Measurements from ENCODE around the gene MMP24.
"Not testable (repeated sequence)": the region's sequence is repeated elsewhere in the genome, so short reads cannot be mapped to it uniquely, and the experiment has no call there.

Gene MMP24

GRCh38 chr20:35223941-35224340 lies 2.5 kb upstream of the MMP24 start:
- no peak for DNase-seq

DNA sequence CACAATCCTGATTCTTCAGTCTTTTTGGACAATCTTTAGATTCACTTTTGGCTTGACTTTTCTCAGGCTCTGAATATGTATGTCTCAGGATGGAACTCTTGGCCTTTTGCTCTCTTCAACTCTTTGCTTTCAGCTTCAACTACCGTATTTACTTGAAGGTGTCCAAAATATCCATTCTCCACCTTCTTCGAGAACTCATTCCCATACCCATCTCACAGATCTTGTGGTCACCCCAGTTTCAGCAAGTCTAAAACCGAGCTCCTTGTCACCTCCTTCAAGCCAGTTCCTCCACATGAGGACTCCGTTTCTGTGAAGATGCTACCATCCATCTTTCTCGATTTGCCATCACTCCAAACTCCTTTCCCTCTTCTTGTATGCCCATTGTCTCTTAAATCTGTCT lies 2.0 kb upstream of the MMP24 start:
- no peak for DNase-seq

- DNase-seq, result no peak
Observed at GRCh38 chr20:35225319-35226125, 968 bp upstream of the MMP24 start.

DNA sequence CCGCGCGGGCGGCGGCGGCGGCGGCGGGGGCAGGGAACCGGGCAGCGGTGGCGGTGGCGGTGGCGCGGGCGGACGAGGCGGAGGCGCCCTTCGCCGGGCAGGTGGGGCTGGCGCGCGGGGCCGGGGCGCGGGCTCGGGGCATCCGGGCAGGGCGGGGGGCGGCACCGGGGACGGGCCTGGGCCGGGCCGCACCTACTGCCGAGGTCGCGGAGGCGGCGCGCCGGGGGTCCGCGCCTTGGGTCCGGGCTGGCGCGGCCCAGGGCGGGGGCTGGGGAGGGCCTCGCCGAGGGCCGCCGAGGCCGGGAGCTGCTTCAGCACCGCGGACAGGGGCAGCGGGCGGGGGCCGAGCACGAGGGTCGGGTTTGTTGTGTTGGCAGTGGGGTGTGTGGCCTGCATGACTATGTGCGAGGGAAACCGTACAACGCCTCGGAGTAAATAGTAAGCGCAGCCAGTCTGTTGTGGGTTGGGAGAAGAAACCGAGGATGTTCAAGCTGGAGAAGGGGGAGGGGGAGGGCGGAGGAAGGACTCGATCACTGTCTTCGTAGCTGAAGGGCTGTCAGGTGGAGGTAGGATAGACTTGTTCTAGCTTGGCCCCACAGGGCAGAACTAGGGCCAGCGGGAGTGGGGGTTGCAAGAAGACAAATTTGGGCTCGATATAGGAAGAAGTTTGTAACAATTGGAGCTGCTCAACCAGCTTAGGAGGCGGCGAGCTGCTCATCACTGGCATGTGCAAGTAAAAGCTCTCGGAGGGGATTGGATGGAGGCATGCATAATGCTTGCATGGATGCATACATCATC lies 593 bp downstream of the MMP24 start:
- DNase-seq, result no peak

GRCh38 chr20:35232575-35232974 lies 6.1 kb downstream of the MMP24 start:
- DNase-seq, result no peak

DNA sequence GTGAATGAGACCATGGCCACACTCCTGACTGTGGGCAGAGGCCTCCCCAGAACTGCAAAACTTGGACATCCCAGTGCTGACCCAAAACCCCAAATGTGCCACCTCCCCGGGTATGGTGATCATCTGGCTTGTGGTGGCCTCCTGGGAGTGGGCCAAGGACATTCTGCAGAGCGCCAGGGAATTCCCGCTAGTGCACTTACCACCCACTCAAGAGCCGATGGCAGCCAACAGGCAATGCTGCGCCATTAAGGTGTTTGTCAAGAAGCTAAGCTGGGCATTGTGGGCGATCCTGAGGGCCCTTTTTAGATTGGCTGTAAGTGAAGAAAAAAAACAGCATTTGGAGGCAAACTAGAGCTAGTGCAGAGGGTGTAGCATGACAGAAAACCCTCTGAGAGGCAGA lies 9.4 kb downstream of the MMP24 start:
- no peak for DNase-seq

GRCh38 chr20:35237486-35237885 lies 11.0 kb downstream of the MMP24 start:
- DNase-seq, result no peak

DNA sequence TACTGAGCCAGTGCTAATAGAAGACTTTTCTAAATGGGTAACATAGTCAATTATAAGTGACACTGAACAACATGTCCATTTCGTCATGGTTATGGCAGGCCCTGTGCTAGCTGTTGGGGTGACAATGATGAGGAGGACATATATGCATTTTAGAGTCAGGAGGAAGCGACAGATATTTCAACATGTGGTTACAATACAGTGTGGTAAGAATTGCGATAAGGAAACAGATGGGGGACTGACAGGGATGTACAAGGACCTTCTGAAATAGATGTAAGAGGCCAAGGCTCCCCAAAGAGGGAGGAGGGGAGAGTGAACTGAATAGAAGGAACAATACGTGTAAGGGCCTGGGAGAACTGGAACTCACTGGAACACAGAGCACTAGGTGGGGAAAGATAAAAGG lies 11.7 kb downstream of the MMP24 start:
- no peak for DNase-seq

- no peak for DNase-seq
Observed at GRCh38 chr20:35238735-35239134, 12.2 kb downstream of the MMP24 start.

DNA sequence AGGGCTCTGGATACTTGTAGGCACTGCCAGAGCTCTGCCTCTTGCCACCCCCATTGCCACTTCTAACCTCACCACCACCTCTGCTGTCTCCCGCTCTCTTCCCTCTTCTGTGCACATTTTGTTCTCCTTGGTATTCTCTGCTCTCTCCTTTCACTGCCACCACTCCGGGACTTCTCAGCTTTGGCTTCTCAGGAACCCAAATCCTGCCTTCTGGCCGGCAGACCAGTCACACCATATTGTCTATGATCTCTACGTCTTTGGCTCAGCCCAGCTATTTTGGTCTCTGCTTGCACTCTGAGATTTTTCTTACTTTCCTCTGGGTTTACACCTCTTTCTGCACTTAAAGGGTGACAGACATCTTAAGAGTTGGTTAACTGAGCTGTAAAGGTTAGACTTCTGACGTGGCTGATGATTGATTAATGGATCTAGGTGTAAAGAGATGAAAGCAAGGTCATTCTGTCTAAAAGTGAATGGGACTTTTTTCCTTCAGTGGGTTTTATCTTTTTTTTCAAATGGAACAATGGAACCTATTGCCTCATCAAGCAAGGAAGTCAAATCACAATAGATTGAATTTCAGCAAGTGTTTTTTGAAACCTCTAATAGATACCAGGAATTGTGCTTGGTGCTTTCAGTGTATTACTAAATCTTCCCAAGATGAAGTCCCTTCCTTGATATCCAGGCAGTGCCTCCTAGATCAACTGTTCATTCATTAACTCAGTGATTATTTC lies 13.8 kb downstream of the MMP24 start:
- no peak for DNase-seq

DNA sequence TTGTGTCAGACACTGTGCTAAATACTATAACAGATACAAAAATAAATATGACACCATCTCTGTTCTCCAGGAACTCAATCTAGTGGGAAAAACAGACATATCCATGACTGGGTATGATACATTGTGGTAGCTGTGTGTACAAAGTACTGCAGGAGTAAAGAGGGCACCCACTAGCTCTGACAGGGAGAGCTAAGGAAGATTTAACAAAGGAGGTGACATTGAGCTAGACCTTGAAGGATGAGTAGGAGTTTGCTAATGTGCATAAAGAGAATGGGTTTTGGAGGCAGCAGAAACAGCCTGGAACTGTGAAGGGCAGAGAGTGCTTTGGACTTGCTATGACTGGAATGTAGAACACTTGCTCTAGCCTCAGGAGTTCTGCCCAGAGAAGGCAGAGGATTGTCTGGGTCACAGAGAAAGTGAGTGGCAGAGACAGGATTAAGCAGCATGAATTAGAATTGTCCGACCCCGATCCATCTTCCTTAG lies 14.4 kb downstream of the MMP24 start:
- DNase-seq, result no peak

- DNase-seq, result no peak
Observed at GRCh38 chr20:35243317-35243716, 16.8 kb downstream of the MMP24 start.

DNA sequence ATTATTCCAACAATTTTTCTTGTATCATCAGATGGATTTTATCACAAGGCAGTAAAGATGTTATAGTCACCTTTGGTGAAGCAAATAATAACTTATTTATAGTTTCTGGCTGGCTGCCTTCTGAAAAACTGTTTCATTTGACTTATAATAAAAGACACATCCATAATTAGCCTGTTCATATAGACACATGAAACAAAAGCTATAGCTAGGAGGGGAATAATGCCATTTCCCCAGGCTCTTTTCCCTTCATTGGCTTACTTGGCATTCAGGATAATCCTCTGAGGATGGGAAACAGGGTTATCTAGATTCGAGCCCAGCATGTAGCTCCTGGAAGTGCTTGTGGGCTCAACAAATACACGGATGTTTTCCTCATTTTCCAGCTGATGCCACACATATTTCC lies 17.5 kb downstream of the MMP24 start:
- no peak for DNase-seq

GRCh38 chr20:35246723-35247122 lies 20.2 kb downstream of the MMP24 start:
- DNase-seq, result no peak

DNA sequence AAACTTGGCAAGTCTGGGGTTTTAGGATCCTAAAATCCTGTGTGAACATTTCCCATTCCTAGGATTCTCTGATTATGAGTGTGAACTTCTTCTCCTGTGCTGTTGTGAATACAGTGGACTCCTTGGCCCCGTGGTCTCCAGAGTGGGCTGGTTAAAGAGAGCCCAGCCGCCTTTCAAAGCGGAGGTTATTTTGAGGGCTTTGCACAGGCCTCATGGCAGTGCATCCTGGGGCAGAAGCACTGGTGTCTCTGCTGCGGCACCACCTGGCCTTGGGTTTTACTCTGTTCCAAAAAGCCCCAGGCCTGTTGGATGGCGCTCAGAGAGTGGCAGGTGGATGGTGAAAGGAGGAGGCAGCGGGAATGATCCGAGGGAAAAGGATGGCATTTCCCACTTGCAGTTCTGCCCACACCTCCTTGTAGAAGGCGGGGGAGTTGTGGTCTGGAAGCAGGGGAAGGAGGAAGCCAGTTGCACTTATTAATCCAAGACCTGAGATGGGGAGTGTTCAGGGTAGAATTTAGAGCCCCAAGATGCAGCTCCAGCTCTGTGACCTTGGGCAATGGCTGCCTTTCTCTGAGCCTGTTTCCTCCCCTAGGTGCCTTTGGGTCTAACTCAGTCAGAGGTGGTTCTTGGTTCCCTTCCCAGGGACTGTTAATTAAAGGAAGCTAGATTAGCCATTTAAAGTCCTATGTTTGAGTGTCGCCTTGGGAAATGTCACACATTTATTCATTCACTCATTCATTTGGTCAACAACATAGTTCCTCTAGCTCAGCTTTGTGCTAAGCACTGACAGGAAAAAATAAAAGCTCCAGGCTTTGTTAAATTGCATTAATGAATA lies 22.4 kb downstream of the MMP24 start:
- no peak for DNase-seq

- no peak for DNase-seq
Observed at GRCh38 chr20:35251613-35251940, 25.1 kb downstream of the MMP24 start.

DNA sequence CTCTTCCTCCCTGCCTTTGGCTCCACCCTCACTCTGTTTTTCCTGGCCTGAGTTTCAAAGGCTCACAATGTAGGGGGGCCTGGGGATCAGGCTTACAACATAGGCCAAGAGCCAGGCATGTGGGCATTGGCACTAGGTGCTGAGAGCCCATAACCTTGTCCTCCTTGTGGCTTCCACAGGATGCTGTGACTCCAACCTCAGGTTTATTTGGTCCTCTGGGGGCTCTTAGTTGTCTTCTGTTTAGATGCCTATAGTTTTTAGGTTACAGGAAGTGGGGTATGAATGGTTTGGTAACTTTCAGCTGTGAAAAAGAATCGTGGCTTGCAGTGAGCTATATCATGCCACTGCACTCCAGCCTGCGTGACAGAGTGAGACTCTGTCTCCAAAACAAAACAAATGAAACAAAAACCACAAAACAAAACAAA lies 25.6 kb downstream of the MMP24 start:
- no peak for DNase-seq

DNA sequence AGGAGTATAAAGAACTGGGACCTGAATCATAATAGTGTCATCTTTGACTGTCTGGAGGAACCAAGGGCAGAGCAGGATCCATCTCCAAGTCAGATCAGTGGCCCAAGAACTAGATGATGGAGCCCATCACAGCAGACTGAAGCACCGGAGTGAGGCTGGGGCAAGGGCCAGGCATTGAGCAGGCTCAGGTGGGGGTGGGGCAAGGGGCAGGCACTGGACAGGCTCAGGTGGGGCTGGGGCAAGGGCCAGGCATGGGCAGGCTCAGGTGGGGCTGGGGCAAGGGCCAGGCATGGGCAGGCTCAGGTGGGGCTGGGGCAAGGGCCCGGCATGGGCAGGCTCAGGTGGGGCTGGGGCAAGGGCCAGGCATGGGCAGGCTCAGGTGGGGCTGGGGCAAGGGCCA lies 26.1 kb downstream of the MMP24 start:
- DNase-seq, result not testable (repeated sequence)

DNA sequence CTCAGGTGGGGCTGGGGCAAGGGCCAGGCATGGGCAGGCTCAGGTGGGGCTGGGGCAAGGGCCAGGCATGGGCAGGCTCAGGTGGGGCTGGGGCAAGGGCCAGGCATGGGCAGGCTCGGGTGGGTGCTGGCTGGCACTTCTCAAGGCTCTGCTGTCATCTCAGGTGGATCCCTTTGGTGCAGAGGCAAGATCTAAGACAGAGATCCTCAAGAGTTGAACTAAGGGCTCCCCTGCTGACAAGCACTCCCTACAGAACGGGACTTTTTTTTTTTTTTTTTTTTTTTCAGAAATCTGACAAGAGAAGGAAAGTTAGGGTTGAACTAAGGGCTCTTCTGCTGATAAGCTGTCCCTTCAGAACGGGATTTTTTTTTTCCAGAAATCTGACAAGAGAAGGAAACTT lies 26.5 kb downstream of the MMP24 start:
- no peak for DNase-seq

- no peak for DNase-seq
Observed at GRCh38 chr20:35254448-35254999, 28.0 kb downstream of the MMP24 start.

- DNase-seq, result no peak
Observed at GRCh38 chr20:35257175-35257909, 30.9 kb downstream of the MMP24 start.

GRCh38 chr20:35260426-35260825 lies 33.9 kb downstream of the MMP24 start:
- DNase-seq, result no peak

Measured in DMS153 (cell line).